ENCODE results near the gene ZCCHC7. TPM values are rescaled to one million over a fixed set of nuclear protein-coding genes. Genes with fewer than 3 reads are reported as not detected.
"Not testable (repeated sequence)": the region's sequence is repeated elsewhere in the genome, so short reads cannot be mapped to it uniquely, and the experiment has no call there.

Gene ZCCHC7
- total RNA-seq, 1 donor from 2014 or later: 20.9 TPM

DNA sequence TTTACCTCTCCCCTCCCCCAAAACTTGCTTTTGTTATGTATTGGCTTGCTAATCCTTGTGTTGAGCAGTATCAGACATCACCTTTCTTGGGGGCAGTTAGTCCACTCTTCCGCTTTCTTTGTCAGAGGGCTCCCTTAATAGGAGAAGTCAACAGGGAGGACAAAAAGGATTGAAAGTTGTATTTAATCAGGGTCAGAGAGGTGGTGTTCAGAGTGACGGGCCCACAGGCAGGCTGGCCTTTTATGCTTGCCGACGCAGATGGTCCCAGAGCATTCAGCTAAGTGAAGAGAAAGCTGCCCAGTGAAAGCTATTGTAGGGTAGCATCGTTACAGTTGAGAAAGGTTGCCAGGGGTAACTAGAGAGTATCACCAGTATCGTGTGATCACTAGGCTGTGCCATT lies 131.1 kb downstream of the ZCCHC7 start:
- DNase-seq (ENCODE audit: low read depth): no peak

DNA sequence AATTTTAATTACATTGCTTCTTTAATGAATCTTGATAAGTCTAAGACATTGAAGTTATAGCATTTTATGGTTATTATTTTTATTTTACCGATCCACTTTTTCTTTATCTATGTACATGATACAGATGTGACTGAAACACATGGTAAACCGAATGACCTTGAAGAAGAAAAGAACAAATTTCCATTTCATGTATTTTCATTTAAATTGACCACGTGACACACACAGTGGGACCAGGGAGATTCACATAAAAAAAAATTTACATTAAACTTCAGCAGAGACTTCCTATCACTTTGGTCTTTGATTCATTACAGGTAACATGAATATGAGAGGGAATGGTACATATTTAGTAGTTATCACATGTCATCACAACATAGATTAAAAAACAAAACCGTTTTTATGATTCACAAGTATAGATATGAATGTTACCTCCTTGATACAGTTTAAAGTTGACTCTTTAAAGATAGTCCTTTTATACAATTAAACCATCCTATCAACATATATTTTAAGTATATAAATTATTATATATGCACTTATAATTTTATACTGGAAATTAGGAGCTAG lies 133.1 kb downstream of the ZCCHC7 start:
- no peak for DNase-seq (ENCODE audit: low read depth)

DNA sequence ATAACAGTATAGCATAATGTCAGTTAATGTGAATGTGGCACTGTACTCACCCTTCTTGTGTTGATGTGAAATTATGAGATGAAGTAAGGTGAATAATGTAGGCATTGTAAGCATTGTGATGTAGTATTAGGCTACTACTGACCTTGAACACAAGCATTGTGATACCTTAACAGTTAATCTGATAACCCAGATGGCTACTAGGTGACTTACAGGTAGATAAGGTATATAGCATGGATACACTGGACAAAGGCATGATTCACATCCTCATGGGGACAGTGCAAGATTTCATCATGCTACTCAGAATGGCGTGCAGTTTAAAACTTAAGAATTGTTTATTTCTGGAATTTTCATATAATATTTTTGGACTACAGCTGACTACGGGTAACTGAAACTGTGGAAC lies 134.8 kb downstream of the ZCCHC7 start:
- no peak for DNase-seq (ENCODE audit: low read depth)

DNA sequence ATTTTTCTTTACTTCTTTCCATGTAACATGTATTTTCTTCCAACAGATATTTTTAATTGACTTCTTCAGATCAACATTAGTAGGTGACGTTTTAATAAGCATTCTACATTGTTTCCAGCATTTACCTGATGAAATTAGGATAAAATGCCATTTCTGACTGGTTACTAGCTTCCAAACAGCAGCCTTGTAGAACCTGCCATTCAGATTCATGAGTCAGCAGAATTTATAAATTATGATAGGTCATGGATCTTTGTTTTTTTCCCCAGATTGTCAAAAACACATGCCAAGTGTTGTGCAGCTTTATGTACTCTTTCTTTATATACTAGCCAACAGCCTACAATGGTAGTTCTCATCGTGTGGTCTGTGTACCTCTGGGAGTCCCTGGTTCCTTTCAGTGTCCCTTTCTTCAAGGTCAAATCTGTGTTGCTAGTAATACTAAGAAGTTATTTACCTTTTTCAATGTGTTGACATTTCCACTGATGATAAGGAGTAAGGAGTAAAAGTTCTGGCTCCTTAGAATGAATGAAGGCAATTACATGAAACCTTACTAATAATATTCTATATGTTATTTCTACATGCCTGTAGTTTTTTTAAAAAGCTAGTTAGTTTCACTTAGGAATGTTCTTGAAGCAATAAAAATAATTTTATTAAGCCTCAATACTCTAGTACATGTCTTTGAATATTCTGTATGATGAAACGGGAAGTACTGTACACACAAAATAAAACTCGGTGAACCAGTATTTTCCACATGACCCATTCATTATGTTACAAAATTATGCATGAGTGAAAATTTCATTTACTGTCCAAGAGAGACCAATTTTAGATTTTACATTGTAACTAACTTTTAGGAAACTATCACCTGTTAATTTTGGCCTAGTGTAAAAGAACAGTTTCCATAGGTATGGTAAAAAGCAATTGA lies 135.8 kb downstream of the ZCCHC7 start:
- DNase-seq (ENCODE audit: low read depth): no peak

DNA sequence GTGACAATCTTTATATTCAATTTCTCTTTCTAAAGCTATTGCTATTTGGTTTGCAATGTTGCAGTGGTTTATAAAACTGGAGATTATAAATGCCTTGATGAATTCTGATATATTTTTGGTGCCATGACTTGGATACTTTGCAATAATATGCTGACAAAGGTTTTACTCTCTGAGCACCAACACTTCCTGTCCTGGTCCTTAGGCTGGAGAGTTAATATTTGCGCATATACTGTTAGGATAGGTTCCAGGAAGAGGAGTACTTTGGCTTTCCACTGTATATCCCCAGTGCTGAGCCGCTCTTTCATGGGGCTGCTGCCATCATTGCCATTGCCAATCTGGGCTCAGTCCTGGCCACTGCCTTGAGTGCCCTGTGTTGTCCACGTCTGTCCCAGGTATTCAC lies 139.6 kb downstream of the ZCCHC7 start:
- no peak for DNase-seq (ENCODE audit: low read depth)

DNA sequence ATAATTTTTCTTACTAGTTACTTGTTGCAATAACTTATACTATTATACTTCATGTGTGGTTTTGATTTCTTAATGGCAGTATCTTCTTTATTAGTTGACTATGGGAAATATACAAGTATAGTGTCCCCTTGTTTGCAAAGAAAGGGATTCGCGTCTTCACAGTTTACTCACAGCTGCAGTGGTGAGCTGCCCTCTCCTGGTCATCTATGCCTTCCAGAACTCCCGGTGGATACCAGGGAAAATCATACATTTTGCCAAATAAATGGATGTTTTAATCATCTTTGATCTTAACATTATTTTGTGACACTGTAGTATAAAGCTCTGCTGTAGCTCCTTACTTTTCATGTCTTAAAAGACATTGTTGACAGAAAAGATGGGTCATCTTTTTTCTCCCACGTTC lies 142.0 kb downstream of the ZCCHC7 start:
- peak; percentile 13 for DNase-seq (ENCODE audit: low read depth)

DNA sequence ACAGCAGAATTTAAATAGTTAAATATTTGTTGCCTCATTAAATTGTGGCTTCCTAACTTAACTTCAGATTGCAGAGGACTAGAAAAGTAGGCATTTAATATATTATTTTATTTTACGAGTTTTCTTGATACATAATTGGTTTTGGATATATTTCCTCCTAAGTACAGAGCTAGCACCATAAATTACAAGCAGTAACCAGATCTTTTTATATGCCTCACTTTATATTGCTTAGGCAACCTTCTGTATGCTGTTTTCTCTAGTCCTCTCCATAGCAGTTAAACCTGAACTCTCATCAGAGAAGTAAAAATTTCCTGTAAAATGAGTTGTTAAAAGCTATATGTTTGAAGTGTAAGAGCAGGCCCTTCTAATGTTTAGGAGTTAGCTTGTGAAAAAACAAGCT lies 144.2 kb downstream of the ZCCHC7 start:
- DNase-seq (ENCODE audit: low read depth): no peak

DNA sequence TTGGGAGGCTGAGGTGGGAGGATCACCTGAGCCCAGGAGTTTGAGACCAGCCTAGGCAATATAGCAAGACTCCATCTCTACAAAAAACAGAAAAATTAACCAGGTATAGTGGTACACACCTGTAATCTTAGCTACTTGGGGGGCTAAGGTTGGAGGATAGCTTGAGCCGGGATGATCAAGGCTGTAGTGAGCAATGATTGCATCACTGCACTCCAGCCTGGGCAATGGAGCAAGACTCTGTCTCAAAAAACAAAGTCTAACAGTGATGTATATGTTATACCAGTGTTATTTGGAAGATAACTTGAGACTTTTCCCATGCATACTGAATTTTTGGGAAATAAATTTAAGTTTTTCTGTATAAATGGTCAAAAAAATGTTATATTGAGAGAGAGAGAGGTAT lies 146.3 kb downstream of the ZCCHC7 start:
- no peak for DNase-seq (ENCODE audit: low read depth)

DNA sequence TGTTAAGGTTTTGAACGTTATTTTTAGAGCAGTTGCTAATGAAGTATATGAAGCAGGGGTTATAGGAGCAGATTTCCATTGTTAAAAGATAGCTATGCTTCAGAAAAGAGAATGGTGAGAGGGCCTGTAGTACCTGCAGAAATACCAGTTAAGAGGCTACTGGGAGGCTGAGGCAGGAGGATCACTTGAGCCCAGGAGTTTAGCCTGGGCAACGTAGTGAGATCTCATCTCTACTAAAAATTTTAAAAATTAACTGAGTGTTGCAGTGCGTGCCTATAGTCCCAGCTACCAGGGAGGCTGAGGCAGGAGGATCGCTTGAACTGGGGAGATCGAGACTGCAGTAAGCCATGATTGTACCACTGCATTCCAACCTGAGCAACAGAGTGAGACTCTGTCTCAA lies 148.8 kb downstream of the ZCCHC7 start:
- DNase-seq (ENCODE audit: low read depth): no peak

DNA sequence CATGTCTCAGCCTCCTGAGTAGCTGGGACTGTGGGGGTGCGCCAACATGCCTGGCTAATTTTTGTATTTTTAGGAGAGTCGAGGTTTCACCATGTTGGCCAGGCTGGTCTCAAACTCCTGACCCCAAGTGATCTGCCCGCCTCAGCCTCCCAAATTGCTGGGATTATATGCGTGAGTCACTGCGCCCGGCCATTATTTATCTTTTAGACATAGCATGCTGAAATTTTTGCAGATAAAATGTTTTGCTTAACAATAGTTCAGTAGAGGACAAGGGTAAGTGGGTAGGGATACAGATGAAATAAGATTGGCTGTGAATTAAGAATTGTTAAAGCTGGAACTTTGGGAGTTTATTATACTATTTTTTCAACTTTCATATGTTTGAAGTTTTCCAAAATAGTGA lies 151.3 kb downstream of the ZCCHC7 start:
- DNase-seq (ENCODE audit: low read depth): no peak

DNA sequence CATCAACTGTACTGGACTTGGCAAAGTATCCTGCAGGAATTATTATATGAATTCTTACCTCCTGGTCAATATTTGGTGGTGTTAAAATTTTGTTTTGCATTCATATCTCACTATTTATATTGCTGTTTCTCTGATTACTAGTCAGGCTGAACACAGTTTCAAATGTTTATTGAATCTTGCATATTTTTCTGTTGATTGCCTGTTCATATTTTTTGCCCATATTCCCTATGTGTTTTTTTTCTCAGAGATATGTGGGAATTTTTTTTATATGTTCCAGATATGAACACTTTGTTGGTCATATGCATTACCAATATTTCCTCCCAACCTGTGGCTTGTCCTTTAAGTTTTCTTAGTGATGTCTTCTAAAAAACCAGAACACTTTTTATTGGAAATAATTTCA lies 153.2 kb downstream of the ZCCHC7 start:
- no peak for DNase-seq (ENCODE audit: low read depth)

DNA sequence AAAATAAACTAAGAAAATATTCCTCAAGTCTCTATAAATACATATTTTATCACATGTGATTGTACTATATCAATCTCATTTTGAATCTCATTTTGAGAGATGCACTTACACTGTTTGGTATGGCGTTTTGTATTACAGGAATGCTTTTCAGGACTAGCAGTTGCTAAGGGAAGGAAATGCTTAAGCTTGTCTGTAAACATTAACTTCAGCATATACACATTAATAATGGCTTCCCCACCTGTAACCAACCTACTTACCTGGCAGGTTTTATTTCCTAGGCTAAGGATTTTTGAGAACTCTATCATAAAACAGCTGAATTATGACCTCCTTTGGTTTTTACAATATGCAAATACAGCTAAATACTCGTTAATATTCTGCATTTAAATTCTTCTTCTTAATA lies 161.2 kb downstream of the ZCCHC7 start:
- peak; percentile 42 for DNase-seq (ENCODE audit: low read depth)

DNA sequence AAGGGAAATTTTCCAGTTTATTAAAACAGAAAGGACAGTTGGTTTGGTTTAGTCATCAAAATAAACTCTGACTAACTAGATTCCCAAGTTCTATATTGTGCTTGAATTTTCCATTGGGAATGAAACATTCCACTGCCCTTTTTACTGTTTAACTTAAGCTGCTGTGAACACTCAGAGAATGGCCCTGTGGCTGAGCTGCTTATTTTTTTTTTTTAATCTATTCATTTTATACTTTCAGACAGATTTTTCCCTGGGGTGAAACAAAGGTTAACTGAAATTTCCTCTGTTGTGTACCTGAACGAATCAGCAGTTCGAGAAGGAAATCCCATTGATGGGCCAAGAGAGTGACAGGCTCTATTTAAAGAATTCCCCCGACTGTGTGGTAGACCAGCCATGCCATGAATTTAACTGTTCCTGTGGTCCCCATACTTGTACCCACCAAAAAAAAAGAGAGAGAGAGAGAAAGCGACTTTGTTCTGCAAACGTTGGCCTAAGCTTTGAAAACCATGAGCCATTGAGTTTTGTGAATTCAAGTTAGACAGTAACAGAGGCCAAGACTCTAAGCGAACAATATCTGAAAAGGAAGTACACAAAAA lies 163.5 kb downstream of the ZCCHC7 start:
- DNase-seq (ENCODE audit: low read depth): peak; percentile 85

DNA sequence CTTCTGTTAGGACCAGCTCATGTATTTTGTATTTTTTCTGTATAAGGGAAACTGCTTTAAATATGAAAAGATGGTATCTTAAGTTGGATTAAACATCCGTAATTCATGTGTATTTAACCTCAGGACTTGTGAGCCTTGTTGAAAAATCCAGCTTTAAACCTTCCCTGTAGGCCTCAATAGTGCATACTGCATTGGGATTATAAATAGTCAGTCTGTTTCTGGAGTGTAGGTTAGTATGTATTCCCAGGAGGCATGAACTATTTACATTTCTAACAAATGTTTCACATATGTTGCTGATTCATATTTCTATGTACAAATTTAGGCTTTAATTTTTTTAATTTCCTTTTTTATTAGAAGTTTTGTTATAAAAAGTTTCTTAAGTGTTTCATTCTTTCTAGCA lies 164.3 kb downstream of the ZCCHC7 start:
- no peak for DNase-seq (ENCODE audit: low read depth)

DNA sequence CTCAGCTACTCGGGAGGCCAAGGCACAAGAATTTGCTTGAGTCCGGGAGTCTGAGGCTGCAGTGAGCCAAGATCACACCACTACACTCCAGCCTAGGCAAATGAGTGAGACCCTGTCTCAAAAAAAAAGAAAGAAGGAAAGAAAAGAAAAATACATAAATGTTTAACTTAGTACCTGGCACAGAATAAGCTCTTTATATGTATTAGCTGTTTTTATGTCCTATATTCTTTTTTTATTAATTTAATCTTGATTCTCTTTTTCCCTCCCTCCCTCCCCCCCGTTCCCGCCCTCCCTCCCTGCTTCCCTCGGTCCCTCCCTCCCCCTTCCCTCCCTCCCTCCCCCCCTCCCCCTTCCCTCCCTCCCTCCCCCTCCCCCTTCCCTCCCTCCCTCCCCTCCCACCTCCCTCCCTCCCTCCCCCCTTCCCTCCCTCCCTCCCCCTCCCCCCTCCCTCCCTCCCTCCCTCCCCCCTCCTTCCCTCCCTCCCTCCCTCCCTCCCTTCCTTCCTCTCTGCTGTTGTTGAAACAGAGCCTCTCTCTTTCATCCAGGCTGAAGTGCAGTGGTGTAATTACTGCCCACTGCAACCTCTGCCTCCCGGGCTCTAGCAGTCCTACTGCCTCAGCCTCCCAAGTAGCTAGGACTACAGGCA lies 166.3 kb downstream of the ZCCHC7 start:
- no peak for DNase-seq (ENCODE audit: low read depth)

DNA sequence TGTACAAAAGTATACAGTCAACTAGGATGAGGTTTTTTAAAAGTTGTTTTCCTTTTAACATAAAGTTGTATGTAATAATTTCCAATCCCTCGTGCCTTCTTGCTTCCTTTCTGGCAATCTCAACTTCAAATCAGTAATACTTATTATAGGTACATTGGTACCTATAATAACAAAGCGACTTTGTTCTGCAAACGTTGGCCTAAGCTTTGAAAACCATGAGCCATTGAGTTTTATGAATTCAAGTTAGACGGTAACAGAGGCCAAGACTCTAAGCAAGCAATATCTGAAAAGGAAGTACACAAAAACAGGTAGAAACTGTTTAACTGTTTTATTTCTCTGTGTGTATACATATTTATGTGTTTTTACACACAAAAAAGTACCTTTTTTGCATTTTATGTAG lies 166.9 kb downstream of the ZCCHC7 start:
- DNase-seq (ENCODE audit: low read depth): no peak

DNA sequence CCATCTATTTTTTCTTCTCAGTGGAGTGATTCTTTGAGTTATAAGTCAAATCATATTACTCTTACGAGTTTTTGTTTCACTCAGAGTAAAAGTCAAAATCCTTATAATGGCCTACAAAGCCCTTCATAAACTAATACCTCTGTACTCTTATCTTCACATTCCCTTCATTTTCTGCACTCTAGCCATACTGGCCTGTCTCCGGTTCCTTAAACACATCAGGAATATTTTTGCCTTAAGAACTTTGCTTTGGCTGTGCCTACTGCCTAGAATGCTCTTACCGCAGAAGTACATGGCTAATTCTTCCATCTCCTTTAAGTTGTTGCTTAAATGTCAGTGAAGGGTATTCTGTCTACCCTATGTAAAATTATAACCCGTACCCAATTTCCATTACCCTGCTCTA lies 169.3 kb downstream of the ZCCHC7 start:
- DNase-seq (ENCODE audit: low read depth): no peak

DNA sequence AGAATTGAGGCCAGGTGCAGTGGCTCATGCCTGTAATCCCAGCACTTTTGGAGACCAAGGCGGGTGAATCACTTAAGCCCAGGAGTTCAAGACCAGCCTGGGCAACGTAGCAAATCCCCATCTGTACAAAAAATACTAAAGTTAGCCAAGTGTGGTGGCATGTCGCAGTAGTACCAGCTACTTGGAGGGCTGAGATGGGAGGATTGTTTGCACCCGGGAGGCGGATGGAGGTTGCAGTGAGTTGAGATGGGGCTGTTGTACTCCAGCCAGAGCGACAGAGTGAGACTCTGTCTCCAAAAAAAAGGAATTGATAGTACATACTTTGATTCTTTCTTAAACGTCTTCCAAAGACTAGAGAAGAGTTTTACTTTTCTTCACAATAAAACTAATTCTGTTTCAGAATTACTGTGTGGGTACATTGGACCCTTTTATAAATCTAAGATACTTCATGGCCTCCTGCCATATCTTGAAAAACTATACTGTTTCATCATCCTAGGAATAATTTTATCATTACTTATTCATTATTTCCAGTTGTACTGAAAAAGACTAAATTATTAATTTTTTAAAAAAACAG lies 170.1 kb downstream of the ZCCHC7 start:
- DNase-seq (ENCODE audit: low read depth): no peak

DNA sequence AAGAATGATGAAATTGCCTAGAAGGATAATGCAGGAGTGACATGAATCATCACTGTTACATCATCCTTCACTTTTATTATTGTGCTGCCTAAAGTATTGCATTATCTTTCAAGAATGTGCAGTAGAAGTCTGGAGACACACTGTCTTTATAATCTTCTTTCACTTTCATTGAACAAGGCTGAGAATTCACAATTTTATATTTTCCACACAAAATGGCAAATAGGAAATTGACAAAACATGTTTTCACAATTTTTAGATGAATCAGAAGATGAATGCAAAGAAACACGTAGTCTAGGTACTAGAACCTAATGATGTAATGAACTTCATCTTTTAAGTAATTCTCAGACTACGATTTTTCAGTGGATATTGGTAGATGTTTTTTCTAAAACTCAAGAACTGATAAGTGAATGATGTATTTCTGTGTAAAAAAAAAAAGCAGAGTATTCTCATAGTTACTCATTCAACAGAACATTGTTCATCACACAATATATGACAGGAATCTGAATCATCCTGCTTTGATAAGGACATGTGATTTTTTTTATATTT lies 170.6 kb downstream of the ZCCHC7 start:
- DNase-seq (ENCODE audit: low read depth): peak; percentile 75

DNA sequence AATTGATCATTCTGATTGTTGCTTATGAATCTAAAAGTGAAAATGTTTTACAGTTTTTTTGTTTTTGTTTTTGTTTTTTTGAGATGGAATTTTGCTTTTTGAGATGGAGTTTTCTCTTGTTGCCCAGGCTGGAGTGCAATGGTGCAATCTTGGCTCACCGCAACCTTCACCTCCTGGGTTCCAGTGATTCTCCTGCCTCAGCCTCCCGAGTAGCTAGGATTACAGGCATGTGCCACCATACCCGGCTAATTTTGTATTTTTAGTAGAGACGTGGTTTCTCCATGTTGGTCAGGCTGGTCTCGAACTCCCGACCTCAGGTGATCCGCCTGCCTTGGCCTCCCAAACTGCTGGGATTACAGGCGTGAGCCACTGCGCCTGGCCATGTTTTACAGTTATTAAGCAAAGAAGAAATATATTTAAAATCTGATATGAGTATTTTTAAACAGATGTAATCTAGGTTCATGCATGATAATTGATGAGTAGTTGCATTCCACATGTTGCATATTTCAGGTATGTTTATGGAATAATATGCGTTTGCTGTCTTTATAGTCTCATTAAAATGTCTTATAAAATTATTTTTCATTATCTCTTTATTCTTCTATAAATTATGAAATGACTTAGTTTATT lies 171.4 kb downstream of the ZCCHC7 start:
- DNase-seq (ENCODE audit: low read depth): not testable (repeated sequence)

DNA sequence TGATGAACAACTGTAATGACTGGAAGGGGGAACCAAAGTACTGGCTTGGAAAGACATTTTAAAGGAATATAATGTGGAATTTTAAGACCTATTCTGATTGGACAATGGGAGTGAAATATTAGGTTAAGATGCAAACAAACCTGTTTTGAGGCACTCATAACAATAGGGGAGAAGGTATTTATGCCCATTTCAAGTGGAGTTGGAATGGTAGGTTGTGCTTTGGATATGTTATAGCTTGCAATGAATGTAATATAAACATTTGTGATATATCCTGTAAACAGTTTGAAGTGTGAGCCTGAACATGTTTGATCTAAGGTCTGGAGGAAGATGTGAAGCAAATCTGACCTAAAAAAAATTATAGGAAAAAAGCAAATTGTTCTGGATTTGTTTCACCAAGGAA lies 172.5 kb downstream of the ZCCHC7 start:
- no peak for DNase-seq (ENCODE audit: low read depth)
